ENCODE results near the gene DOCK11. TPM values are rescaled to one million over a fixed set of nuclear protein-coding genes. Genes with fewer than 3 reads are reported as not detected.
"Not testable (repeated sequence)": the region's sequence is repeated elsewhere in the genome, so short reads cannot be mapped to it uniquely, and the experiment has no call there.

DOCK11 gene
- polyA plus RNA-seq, 3 donors = 20.8 to 39.7 (median 34.8) TPM

DNA sequence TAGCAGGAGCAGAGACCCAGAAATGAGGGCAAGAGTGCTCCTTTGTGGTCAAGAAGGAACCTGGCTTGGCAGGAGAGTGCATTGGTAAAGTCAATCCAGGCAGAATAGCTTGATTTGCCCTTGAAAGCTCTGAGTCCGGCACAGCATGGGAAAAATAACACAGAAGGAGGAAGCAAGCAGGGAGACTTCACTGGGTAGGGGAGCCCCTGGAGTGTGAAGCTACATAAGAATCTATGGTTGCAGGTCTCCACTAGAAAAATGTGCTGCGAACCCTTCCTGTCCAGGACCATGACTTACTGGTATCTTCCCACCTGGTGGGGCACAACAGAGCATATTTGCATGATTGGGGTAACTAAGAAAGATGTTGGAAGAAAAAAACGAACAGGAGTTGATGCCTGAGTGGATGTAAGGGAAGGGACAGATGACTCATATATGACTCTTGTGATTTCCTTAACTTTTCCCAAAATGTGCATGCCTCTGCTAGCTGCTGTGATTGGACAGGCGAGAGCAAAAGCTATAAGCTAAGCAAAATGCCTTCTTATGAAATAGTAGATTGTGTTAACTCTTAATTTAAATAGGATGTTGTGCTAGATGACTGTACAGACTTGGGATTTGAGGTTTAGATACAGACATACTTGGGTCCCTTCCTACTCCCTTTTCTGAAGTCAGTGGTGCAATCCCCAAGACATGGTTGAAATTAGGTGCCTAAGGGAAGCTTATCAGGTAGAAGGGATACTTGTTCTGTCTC is 235.1 kb downstream of the DOCK11 start:
- H3K4me2 ChIP-seq (replicated peaks; ENCODE audit: extremely low read depth, low read length, poor library complexity, severe bottlenecking) = peak overlapping the region; percentile 69
- H3K9ac ChIP-seq (ENCODE audit: insufficient read depth, low read length, poor library complexity, severe bottlenecking) = no peak overlapping the region
- intact Hi-C loops (cut with micrococcal nuclease) = no loop called here
- no peaks in the 10 kb centered on the region for H3K9me3 ChIP-seq (replicated peaks in 1 of 2; ENCODE audit: control insufficient read depth in 1 of 2, insufficient read depth in 1 of 2, low read length in 2 of 2)
- peak overlapping the region in 1 of 3 experiments; percentile 75 for H3K4me3 ChIP-seq (replicated peaks in 1 of 3; ENCODE audit: low read depth in 2 of 3, low read length in 3 of 3)
- no peaks in the 10 kb centered on the region for H3K36me3 ChIP-seq (replicated peaks in 1 of 2; ENCODE audit: control insufficient read depth in 1 of 2, insufficient read depth in 2 of 2, low read length in 2 of 2)
- H3K79me2 ChIP-seq (ENCODE audit: insufficient read depth, low read length) = peaks cover 76% of the 10 kb centered on the region
- no peak overlapping the region for H2AFZ ChIP-seq (ENCODE audit: insufficient read depth, low read depth, low read length, poor library complexity, severe bottlenecking)
- peaks cover 0 to 11% (median 0%) of the 10 kb centered on the region in 3 donors for H3K27me3 Mint-ChIP-seq (ENCODE audit: low read depth in 3 of 3)
- peaks cover 22% of the 10 kb centered on the region for H4K20me1 ChIP-seq (ENCODE audit: insufficient read depth, low read length)
- DNase-seq = peak in 2 of 3 donors; percentile 45 to 67
- peaks cover 47 to 48% of the 10 kb centered on the region in 2 donors for H3K4me1 ChIP-seq (ENCODE audit: control insufficient read depth in 1 of 2, insufficient read depth in 2 of 2, low read length in 2 of 2)
- peak overlapping the region; percentile 22 to 80 (median 70) for H3K27ac Mint-ChIP-seq
- peak overlapping the region in 1 of 2 donors; percentile 24 for H3K27ac ChIP-seq (ENCODE audit: low read depth in 1 of 2, low read length in 2 of 2)
- peak overlapping the region; percentile 28 to 77 for H3K4me3 Mint-ChIP-seq
- H3K9me3 Mint-ChIP-seq = peaks cover 0 to 9% (median 0%) of the 10 kb centered on the region in 7 donors
- no CpG with 5 or more reads among the region's 4 CpGs for WGBS (ENCODE audit: insufficient coverage)
- no peak for TF ChIP-seq CTCF (IDR thresholded peaks at IDR 0.05)
- H3K36me3 Mint-ChIP-seq = no peaks in the 10 kb centered on the region
- no peaks in the 10 kb centered on the region for H3K27me3 ChIP-seq (ENCODE audit: control insufficient read depth in 2 of 2, insufficient read depth in 2 of 2, low read length in 2 of 2)
- peaks cover 56% of the 10 kb centered on the region for H3K4me1 Mint-ChIP-seq

DNA sequence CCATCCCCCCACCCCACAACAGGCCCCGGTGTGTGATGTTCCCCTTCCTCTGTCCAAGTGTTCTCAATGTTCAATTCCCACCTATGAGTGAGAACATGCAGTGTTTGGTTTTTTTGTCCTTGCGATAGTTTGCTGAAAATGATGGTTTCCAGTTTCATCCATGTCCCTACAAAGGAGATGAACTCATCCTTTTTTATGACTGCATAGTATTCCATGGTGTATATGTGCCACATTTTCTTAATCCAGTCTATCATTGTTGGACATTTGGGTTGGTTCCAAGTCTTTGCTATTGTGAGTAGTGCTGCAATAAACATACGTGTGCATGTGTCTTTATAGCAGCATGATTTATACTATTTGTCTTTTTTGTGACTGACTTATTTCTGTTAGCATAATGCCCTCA is 236.9 kb downstream of the DOCK11 start:
- intact Hi-C loops (cut with micrococcal nuclease); H3K9ac ChIP-seq (ENCODE audit: insufficient read depth, low read length, poor library complexity, severe bottlenecking): not testable (repeated sequence)
- H3K4me1 Mint-ChIP-seq = peaks cover 54% of the 10 kb centered on the region

More for the DNA sequence above, 236.9 kb downstream of the DOCK11 start:
- H3K4me3 ChIP-seq (replicated peaks in 1 of 3; ENCODE audit: low read depth in 2 of 3, low read length in 3 of 3); H3K4me2 ChIP-seq (replicated peaks; ENCODE audit: extremely low read depth, low read length, poor library complexity, severe bottlenecking); H3K9me3 Mint-ChIP-seq; H3K27ac ChIP-seq (ENCODE audit: low read depth in 1 of 2, low read length in 2 of 2); H2AFZ ChIP-seq (ENCODE audit: insufficient read depth, low read depth, low read length, poor library complexity, severe bottlenecking); H3K9me3 ChIP-seq (replicated peaks in 1 of 2; ENCODE audit: control insufficient read depth in 1 of 2, insufficient read depth in 1 of 2, low read length in 2 of 2); H3K36me3 Mint-ChIP-seq; H3K27me3 ChIP-seq (ENCODE audit: control insufficient read depth in 2 of 2, insufficient read depth in 2 of 2, low read length in 2 of 2); DNase-seq; H3K27me3 Mint-ChIP-seq (ENCODE audit: low read depth in 3 of 3); H3K36me3 ChIP-seq (replicated peaks in 1 of 2; ENCODE audit: control insufficient read depth in 1 of 2, insufficient read depth in 2 of 2, low read length in 2 of 2); H3K4me3 Mint-ChIP-seq: not testable (repeated sequence)
- peaks cover 29 to 33% of the 10 kb centered on the region in 2 donors for H3K4me1 ChIP-seq (ENCODE audit: control insufficient read depth in 1 of 2, insufficient read depth in 2 of 2, low read length in 2 of 2)
- H3K27ac Mint-ChIP-seq = peak overlapping the region in 1 of 7 donors; percentile 8
- H4K20me1 ChIP-seq (ENCODE audit: insufficient read depth, low read length) = peaks cover 35% of the 10 kb centered on the region
- H3K79me2 ChIP-seq (ENCODE audit: insufficient read depth, low read length) = peaks cover 95% of the 10 kb centered on the region
- WGBS (ENCODE audit: insufficient coverage) = no CpG with 5 or more reads among the region's 3 CpGs

Data from CD14-positive monocyte (primary cell).